Measurements from ENCODE around the gene CHD5.
"Not testable (repeated sequence)": the region's sequence is repeated elsewhere in the genome, so short reads cannot be mapped to it uniquely, and the experiment has no call there.

The CHD5 gene

GRCh38 chr1:6080469-6080868 is 99.7 kb downstream of the CHD5 start:
- Histone ChIP-seq H3K4me3 (ENCODE audit: low read depth in 1 of 2, low read length in 1 of 2) (no peak overlapping the region), H3K27me3 (no peaks in the 10 kb centered on the region), H3K36me3 (peaks cover 97% of the 10 kb centered on the region), H3K27ac (no peak overlapping the region), H3K9me3 (no peaks in the 10 kb centered on the region), H3K4me1 (ENCODE audit: control insufficient read depth in 1 of 2, insufficient read depth in 1 of 2, low read depth in 1 of 2, low read length in 1 of 2) (peaks cover 0 to 6% of the 10 kb centered on the region in 2 experiments)
- no peak for TF ChIP-seq CTCF (IDR thresholded peaks at IDR 0.05)

GRCh38 chr1:6077919-6078318 is 102.2 kb downstream of the CHD5 start:
- Histone ChIP-seq H3K9me3 (no peaks in the 10 kb centered on the region), H3K36me3 (peaks cover 98% of the 10 kb centered on the region), H3K4me3 (ENCODE audit: low read depth in 1 of 2, low read length in 1 of 2) (no peak overlapping the region), H3K27ac (no peak overlapping the region), H3K27me3 (no peaks in the 10 kb centered on the region), H3K4me1 (ENCODE audit: control insufficient read depth in 1 of 2, insufficient read depth in 1 of 2, low read depth in 1 of 2, low read length in 1 of 2) (peaks cover 0 to 6% of the 10 kb centered on the region in 2 experiments)
- no peak for TF ChIP-seq CTCF (IDR thresholded peaks at IDR 0.05)

- H3K9me3 ChIP-seq: no peaks in the 10 kb centered on the region
- H3K36me3 ChIP-seq: peaks cover 98% of the 10 kb centered on the region
- no peak overlapping the region for H3K27ac ChIP-seq
- peaks cover 0 to 5% of the 10 kb centered on the region in 2 experiments for H3K4me1 ChIP-seq (ENCODE audit: control insufficient read depth in 1 of 2, insufficient read depth in 1 of 2, low read depth in 1 of 2, low read length in 1 of 2)
- no peak for TF ChIP-seq CTCF (IDR thresholded peaks at IDR 0.05)
- no peaks in the 10 kb centered on the region for H3K27me3 ChIP-seq
- H3K4me3 ChIP-seq (ENCODE audit: low read depth in 1 of 2, low read length in 1 of 2): no peak overlapping the region
Observed at GRCh38 chr1:6077506-6077905, 102.6 kb downstream of the CHD5 start.

GRCh38 chr1:6077061-6077460 is 103.1 kb downstream of the CHD5 start:
- not testable (repeated sequence) for H3K4me3 ChIP-seq (ENCODE audit: low read depth in 1 of 2, low read length in 1 of 2); H3K27ac ChIP-seq; H3K4me1 ChIP-seq (ENCODE audit: control insufficient read depth in 1 of 2, insufficient read depth in 1 of 2, low read depth in 1 of 2, low read length in 1 of 2)

GRCh38 chr1:6075748-6076147 is 104.4 kb downstream of the CHD5 start:
- Histone ChIP-seq H3K9me3 (no peaks in the 10 kb centered on the region), H3K4me3 (ENCODE audit: low read depth in 1 of 2, low read length in 1 of 2) (no peak overlapping the region), H3K27ac (no peak overlapping the region), H3K36me3 (peaks cover 96% of the 10 kb centered on the region), H3K4me1 (ENCODE audit: control insufficient read depth in 1 of 2, insufficient read depth in 1 of 2, low read depth in 1 of 2, low read length in 1 of 2) (no peaks in the 10 kb centered on the region), H3K27me3 (no peaks in the 10 kb centered on the region)
- TF ChIP-seq CTCF (IDR thresholded peaks at IDR 0.05): no peak

More at GRCh38 chr1:6077061-6077460, 103.1 kb downstream of the CHD5 start:
- peaks cover 98% of the 10 kb centered on the region for H3K36me3 ChIP-seq
- H3K27me3 ChIP-seq, H3K9me3 ChIP-seq: not testable (repeated sequence)

- no peak for TF ChIP-seq CTCF (IDR thresholded peaks at IDR 0.05)
- Histone ChIP-seq H3K4me3 (ENCODE audit: low read depth in 1 of 2, low read length in 1 of 2) (no peak overlapping the region), H3K27ac (no peak overlapping the region), H3K36me3 (peaks cover 95% of the 10 kb centered on the region), H3K9me3 (no peaks in the 10 kb centered on the region), H3K27me3 (no peaks in the 10 kb centered on the region), H3K4me1 (ENCODE audit: control insufficient read depth in 1 of 2, insufficient read depth in 1 of 2, low read depth in 1 of 2, low read length in 1 of 2) (no peaks in the 10 kb centered on the region)
Observed at GRCh38 chr1:6074192-6074901, 105.8 kb downstream of the CHD5 start.
